DOHH2 (cell line): ENCODE measurements around the gene BLACAT1.

Experiments used
- H3F3A ChIP-seq: fragments of 200-600 bp; sonication (generic), shearing (Covaris generic); 2 replicates; pipeline ENCODE4 v1.6.0; 2016; ENCODE audit warnings: antibody characterized with exemption, mild to moderate bottlenecking; ENCODE audit not compliant: control insufficient read depth, insufficient read depth
- H3K27ac ChIP-seq: fragments of 200-600 bp; sonication (generic); 2 replicates; pipeline ENCODE4 v1.5.1; 2014; ENCODE audit warnings: low read depth, mild to moderate bottlenecking, low read length, moderate library complexity
- H3K27me3 ChIP-seq: fragments of 200-600 bp; sonication (generic); 2 replicates; pipeline ENCODE4 v1.6.1; 2014; ENCODE audit warnings: mild to moderate bottlenecking, low read length, mixed read lengths; ENCODE audit not compliant: control insufficient read depth
- H3K36me3 ChIP-seq: fragments of 200-600 bp; sonication (generic); 2 replicates; pipeline ENCODE4 v1.6.1; 2014; ENCODE audit warnings: mild to moderate bottlenecking, low read length, moderate library complexity, mixed read lengths; ENCODE audit not compliant: control insufficient read depth
- H3K4me1 ChIP-seq: fragments of 200-600 bp; sonication (generic); 2 replicates; pipeline ENCODE4 v1.6.1; 2014; ENCODE audit warnings: mild to moderate bottlenecking, low read length, mixed read lengths; ENCODE audit not compliant: control insufficient read depth
- H3K4me2 ChIP-seq: fragments of 200-600 bp; sonication (generic); 2 replicates; pipeline ENCODE4 v1.6.0; 2014; ENCODE audit warnings: mild to moderate bottlenecking, low read length, moderate library complexity
- H3K4me3 ChIP-seq: fragments of 200-600 bp; sonication (generic); 2 replicates; pipeline ENCODE4 v1.5.1; 2014; ENCODE audit warnings: mild to moderate bottlenecking, low read length, mixed read lengths
- H3K79me2 ChIP-seq: fragments of 200-600 bp; sonication (generic); 2 replicates; pipeline ENCODE4 v1.6.1; 2014; ENCODE audit warnings: mild to moderate bottlenecking, low read length, mixed read lengths; ENCODE audit not compliant: control insufficient read depth
- H3K9me2 ChIP-seq: fragments of 200-600 bp; sonication (generic); replicated peaks from 2 replicates; pipeline ENCODE4 v1.6.1; 2014; ENCODE audit warnings: mild to moderate bottlenecking, low read length, mixed read lengths; ENCODE audit not compliant: control insufficient read depth
- H3K9me3 ChIP-seq: fragments of 200-600 bp; sonication (generic); 2 replicates; pipeline ENCODE4 v1.6.1; 2014; ENCODE audit warnings: antibody characterized with exemption, low read length, mixed read lengths; ENCODE audit not compliant: control insufficient read depth, insufficient read depth
- H4K20me1 ChIP-seq: fragments of 200-600 bp; sonication (generic); 2 replicates; pipeline ENCODE4 v1.6.0; 2014; ENCODE audit warnings: low read depth, mild to moderate bottlenecking, antibody characterized with exemption, low read length, moderate library complexity; ENCODE audit not compliant: control insufficient read depth, insufficient read depth
- EZH2phosphoT487 ChIP-seq: fragments of 200-600 bp; sonication (generic); IDR thresholded peaks from 2 replicates; pipeline ENCODE4 v1.6.1; 2017; ENCODE audit warnings: borderline replicate concordance, mild to moderate bottlenecking, antibody characterized with exemption, low read length, moderate library complexity, mixed read lengths
- TF ChIP-seq, protein P1 (sequence below): fragments of 200-600 bp; sonication (generic); IDR thresholded peaks from one replicate; pipeline ENCODE4 v1.5.1; 2014; ENCODE audit warnings: antibody characterized with exemption, mild to moderate bottlenecking, low read depth, low read length; ENCODE audit not compliant: poor library complexity, severe bottlenecking

BLACAT1 gene

GRCh38 chr1:205499789-205500188 lies 43.9 kb upstream of the BLACAT1 start:
- H3K36me3 ChIP-seq = no peaks in the 10 kb centered on the region
- H3K79me2 ChIP-seq = no peaks in the 10 kb centered on the region
- no peaks in the 10 kb centered on the region for H3K9me3 ChIP-seq
- H3K27me3 ChIP-seq = peaks cover 22% of the 10 kb centered on the region
- H4K20me1 ChIP-seq = 0 out of 2 replicates have a peak, but pooled peaks cover 3% of the 10 kb centered on the region
- peaks cover 10% of the 10 kb centered on the region for H3K4me1 ChIP-seq
- no peak overlapping the region for H3K4me2 ChIP-seq
- H3K9me2 ChIP-seq = no peaks in the 10 kb centered on the region
- no peak overlapping the region for H3K27ac ChIP-seq
- H3K4me3 ChIP-seq = no peak overlapping the region
- H3F3A ChIP-seq = no peaks in the 10 kb centered on the region
- TF ChIP-seq, protein P1, sequence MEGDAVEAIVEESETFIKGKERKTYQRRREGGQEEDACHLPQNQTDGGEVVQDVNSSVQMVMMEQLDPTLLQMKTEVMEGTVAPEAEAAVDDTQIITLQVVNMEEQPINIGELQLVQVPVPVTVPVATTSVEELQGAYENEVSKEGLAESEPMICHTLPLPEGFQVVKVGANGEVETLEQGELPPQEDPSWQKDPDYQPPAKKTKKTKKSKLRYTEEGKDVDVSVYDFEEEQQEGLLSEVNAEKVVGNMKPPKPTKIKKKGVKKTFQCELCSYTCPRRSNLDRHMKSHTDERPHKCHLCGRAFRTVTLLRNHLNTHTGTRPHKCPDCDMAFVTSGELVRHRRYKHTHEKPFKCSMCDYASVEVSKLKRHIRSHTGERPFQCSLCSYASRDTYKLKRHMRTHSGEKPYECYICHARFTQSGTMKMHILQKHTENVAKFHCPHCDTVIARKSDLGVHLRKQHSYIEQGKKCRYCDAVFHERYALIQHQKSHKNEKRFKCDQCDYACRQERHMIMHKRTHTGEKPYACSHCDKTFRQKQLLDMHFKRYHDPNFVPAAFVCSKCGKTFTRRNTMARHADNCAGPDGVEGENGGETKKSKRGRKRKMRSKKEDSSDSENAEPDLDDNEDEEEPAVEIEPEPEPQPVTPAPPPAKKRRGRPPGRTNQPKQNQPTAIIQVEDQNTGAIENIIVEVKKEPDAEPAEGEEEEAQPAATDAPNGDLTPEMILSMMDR = no peak
- no peak for TF ChIP-seq EZH2phosphoT487

- no peak overlapping the region for H3K4me2 ChIP-seq
- H3K36me3 ChIP-seq = no peaks in the 10 kb centered on the region
- H3K4me1 ChIP-seq = no peaks in the 10 kb centered on the region
- H3K4me3 ChIP-seq = no peak overlapping the region
- H3K9me2 ChIP-seq = no peaks in the 10 kb centered on the region
- no peaks in the 10 kb centered on the region for H4K20me1 ChIP-seq
- H3K27ac ChIP-seq = no peak overlapping the region
- no peaks in the 10 kb centered on the region for H3K9me3 ChIP-seq
- H3K27me3 ChIP-seq = peaks cover 32% of the 10 kb centered on the region
- H3F3A ChIP-seq = no peaks in the 10 kb centered on the region
- H3K79me2 ChIP-seq = no peaks in the 10 kb centered on the region
- TF ChIP-seq, protein P1 = no peak
- no peak for TF ChIP-seq EZH2phosphoT487
These were observed 41.5 kb upstream of the BLACAT1 start for GRCh38 chr1:205497351-205497750.

GRCh38 chr1:205496661-205497060 lies 40.8 kb upstream of the BLACAT1 start:
- H3F3A ChIP-seq = no peaks in the 10 kb centered on the region
- H3K4me3 ChIP-seq = no peak overlapping the region

More at GRCh38 chr1:205496661-205497060, 40.8 kb upstream of the BLACAT1 start:
- no peaks in the 10 kb centered on the region for H3K36me3 ChIP-seq
- no peaks in the 10 kb centered on the region for H3K4me1 ChIP-seq
- H3K9me2 ChIP-seq = no peaks in the 10 kb centered on the region
- no peak overlapping the region for H3K27ac ChIP-seq
- TF ChIP-seq, protein P1 = no peak
- TF ChIP-seq EZH2phosphoT487 = no peak
- peaks cover 37% of the 10 kb centered on the region for H3K27me3 ChIP-seq
- no peak overlapping the region for H3K4me2 ChIP-seq
- no peaks in the 10 kb centered on the region for H3K79me2 ChIP-seq
- no peaks in the 10 kb centered on the region for H3K9me3 ChIP-seq
- H4K20me1 ChIP-seq = no peaks in the 10 kb centered on the region
